ENCODE data around the gene HPCAL1.

DNA sequence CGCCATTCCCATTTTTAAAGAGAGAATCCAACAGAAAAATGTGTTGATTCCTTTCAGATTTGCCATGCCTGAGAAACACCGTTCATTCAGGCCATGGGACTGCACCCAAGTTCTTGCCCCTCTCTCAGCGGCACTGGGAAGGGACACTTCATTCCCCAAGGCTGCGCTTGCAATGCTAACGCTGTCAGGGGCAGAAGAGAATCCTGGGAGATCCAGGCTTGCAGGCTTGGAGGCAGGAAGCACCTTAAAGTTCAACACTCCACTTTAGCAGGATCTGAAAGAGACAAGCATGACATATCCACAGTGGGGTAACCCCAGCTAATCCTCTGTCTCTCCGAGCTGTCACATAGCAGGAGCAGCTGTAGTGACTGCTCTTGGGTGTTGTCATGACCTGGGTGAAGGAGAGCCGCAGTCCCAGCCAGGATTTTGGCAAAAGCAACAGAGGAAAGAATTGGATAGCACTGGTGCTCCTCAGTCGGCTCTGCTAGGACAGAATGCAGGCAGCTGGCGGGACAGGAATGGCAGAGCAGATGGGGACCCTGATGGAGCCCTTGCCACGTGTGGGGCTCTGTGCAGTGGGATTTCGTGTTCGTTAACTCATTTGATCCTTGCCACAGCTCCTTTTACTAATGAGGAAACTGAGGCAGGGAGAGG, 167.4 kb downstream of the HPCAL1 start:
- TF ChIP-seq, protein P1, sequence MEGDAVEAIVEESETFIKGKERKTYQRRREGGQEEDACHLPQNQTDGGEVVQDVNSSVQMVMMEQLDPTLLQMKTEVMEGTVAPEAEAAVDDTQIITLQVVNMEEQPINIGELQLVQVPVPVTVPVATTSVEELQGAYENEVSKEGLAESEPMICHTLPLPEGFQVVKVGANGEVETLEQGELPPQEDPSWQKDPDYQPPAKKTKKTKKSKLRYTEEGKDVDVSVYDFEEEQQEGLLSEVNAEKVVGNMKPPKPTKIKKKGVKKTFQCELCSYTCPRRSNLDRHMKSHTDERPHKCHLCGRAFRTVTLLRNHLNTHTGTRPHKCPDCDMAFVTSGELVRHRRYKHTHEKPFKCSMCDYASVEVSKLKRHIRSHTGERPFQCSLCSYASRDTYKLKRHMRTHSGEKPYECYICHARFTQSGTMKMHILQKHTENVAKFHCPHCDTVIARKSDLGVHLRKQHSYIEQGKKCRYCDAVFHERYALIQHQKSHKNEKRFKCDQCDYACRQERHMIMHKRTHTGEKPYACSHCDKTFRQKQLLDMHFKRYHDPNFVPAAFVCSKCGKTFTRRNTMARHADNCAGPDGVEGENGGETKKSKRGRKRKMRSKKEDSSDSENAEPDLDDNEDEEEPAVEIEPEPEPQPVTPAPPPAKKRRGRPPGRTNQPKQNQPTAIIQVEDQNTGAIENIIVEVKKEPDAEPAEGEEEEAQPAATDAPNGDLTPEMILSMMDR (IDR thresholded peaks at IDR 0.05): no peak
- no peak for TF ChIP-seq POLR2A (IDR thresholded peaks at IDR 0.05)

Measured in body of pancreas (tissue), 4 donors.